GM19351 (cell line): ENCODE results near the gene TNFAIP8L2.

Source experiments
- ATAC-seq: cut with Tn5 transposase; IDR thresholded peaks from one replicate; pipeline ENCODE4 v1.9.1; 2021; ENCODE audit warnings: mild to moderate bottlenecking, moderate library complexity; ENCODE audit not compliant: unreplicated experiment

TNFAIP8L2 gene

DNA sequence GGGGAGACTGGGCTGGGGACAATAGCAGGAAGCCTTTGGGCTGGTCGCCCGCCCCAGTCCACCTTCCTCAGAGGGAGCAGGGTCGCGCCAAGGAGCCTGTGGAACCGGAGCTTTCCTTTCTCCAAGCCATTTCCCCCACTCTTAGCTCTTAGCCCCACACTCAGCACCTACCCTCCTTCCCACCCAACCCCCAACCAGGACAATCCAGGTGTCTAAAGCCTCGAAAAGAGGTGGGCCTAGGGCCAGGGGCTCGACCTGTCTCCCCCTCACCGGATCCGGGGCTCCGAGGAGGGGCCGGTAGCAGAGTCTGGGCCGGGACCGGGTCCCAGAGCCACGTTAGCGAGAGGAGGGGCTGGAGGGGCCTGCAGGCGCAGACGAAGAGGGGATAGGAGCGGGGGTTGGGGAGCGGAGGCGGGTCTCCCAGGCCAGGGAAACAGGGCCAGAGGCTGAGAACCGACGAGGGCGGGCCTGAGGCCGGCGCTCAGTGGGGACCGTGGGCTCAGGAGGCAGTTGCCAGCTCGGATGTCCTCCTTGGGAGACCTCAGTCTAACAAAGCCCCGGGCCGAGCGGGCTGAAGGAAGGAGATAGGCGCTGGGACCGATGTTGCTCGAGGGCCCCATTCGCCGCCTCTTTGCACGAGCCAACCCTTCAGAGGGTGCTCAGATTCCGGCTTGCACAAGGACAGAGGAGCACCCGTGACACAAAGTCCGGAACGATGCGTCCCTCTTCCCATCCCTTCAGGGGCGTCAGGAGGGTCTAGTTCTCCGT, 11.0 kb upstream of the TNFAIP8L2 start:
- ATAC-seq, result no peak

- ATAC-seq, result peak; percentile 19
Measured at GRCh38 chr1:151146072-151146411, 10.4 kb upstream of the TNFAIP8L2 start.

GRCh38 chr1:151146412-151147131, 9.9 kb upstream of the TNFAIP8L2 start, which contains the start of gene SEMA6C:
SEMA6C (minus strand) TSS chr1:151146631; CDS start chr1:151142621, 4,010 bp downstream.
- peak; percentile 99 for ATAC-seq

GRCh38 chr1:151147132-151147503, 9.3 kb upstream of the TNFAIP8L2 start:
- no peak for ATAC-seq

DNA sequence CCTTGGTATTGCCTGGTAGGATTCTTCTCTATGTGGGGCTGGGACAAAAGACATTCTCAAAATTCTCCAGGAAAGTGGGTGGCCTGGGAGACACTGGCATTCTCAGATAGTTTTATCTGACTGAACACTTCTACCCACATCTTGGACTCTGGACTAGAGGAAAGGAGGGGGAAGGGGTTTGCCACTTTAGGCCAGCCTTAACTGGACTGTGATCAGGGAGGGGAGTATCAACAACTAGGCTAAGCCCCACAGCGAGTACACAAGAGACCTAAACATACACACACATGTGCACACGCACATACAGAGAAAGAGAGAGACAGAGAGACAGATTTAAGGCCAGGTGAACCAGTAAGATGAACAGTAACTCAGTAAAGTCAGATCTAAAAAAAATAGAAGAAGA, 8.8 kb upstream of the TNFAIP8L2 start:
- ATAC-seq, result no peak

DNA sequence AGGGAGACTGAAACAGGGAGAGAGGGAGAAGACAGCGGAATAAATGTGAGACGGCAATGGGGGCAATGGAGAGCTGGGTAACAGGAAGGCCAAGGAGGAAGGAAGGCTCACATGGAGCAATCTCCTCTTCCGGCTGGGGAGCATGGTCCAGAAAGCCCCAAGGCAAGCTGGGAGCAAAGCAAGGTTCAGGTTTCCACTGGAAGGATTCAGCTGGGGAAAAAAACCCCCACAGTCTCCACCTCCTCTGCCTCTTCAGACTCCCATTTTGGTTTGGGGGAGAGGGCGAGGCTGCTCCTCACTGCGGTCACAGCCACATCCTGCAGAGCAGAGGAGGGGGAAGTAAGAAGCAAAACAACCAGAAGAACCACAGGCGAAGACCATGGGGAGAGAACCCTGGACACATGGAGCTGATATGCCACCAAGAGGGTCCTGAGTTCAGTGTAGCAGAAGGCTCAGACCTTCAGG, 650 bp downstream of the TNFAIP8L2 start:
- no peak for ATAC-seq

- ATAC-seq, result no peak
Measured at GRCh38 chr1:151158326-151158725, 1.9 kb downstream of the TNFAIP8L2 start.

DNA sequence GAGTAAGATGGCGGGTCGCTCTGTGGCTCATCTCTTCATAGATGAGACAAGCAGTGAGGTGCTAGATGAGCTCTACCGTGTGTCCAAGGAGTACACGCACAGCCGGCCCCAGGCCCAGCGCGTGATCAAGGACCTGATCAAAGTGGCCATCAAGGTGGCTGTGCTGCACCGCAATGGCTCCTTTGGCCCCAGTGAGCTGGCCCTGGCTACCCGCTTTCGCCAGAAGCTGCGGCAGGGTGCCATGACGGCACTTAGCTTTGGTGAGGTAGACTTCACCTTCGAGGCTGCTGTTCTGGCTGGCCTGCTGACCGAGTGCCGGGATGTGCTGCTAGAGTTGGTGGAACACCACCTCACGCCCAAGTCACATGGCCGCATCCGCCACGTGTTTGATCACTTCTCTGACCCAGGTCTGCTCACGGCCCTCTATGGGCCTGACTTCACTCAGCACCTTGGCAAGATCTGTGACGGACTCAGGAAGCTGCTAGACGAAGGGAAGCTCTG, 2.4 kb downstream of the TNFAIP8L2 start:
- no peak for ATAC-seq

DNA sequence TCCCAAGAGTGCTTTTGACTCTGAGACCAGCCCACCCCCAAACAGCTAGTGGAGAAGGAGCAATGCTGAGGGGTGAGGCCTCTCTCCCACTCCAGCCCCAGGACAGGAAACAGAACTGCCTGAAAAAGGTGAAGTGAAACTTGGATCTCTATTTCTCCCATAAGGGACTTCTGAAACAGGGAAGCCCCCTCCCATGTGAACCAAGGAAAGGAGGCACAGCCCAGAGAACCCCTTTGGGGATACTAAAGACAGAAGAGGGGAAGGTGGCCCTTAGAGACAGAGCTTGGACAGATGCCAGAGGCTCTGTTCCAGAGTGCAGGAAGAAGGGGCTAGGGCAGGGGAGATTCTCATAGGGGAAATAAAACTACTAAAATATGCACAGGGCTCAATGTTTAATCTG, 2.9 kb downstream of the TNFAIP8L2 start:
- no peak for ATAC-seq

DNA sequence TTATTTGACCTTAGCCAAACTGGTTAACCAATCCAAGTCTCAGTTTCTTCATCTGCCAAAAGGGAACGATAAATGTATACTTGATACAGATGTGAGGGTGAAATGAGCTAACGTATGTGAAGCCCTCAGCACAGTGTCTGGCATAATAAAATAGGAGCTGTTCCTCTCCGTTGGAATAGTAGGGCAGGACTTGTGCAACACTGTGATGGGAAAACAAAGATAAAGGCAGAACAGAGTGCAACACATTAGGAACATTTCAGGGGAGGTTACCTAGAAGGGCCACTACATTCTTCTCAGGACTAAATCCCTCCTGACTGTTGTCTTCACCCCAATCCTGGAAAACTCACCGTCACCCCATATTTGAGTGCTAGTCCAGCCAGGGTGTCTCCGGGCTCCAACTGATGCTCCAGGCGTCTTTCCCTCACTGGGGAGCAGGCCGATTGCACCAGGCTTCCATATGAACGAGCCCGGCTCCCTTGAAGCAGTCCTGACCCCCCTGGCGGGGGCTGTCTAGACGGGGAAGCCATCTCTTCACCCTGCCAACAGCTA, 8.4 kb downstream of the TNFAIP8L2 start:
- ATAC-seq, result no peak

DNA sequence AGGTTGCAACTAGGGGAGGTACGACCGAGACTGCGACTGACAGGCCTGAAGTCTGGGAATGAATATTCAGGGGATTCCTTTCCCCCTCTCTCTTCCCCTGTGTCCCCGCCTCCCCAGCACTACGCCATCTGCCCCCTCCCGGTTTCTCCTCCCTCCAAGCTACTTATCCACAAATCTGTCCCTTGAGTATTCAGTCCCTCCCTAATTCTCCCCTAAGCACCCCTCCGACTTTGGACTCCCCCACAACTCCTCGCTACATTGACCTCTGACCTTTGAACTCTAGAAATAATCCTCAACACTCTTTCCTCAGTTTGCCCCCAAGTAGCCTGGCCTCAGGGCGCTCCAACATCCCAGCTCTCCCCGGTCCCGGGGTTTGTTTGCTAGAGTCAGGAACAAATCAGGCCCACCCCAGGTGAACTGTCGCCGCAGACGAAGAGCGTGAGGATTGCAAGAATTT, 8.9 kb downstream of the TNFAIP8L2 start:
- ATAC-seq, result peak; percentile 4

DNA sequence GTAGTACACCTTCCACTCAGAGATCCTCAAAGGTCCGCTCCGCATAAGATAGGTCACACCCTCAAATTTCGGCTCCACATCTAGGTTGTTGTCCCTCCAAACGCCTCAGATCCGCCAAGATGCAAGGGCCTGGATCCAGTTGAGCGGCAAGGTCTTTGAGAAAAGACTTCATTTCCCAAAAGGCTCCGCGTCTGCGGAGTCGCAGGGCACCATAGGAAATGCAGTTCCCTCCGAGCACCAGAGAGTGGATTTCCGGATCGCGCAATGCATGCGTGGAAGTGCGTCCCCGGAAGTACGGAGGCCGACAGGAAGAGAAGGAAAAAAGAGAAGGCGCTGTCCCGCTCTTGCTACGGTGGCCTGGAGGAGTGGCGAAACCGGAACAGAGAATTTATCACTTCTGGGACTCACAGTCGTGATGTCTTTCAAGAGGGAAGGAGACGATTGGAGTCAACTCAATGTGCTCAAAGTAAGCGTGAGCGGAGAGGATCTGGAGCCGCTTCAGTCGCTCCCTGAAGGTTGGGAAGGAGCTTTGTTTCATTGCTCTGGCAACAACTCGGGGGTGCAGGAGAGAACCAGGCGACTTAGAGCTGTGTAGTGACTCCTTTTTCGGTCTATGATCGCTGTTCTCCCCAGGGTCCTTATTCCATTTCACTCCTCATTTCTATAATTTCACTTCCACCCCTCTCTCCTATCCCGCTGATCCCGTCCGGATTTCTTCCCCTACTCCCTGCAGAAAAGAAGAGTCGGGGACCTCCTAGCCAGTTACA, 9.5 kb downstream of the TNFAIP8L2 start, which contains the start of the genes LYSMD1 and SCNM1:
TSS of gene LYSMD1 (minus strand) at position 165 of the 767 bp plus-strand sequence. CDS start 644 bp downstream, outside the sequence.
TSS of gene SCNM1 (plus strand) at position 407 of the 767 bp plus-strand sequence. CDS start at position 416, 9 bp downstream.
- ATAC-seq, result peak; percentile 81

DNA sequence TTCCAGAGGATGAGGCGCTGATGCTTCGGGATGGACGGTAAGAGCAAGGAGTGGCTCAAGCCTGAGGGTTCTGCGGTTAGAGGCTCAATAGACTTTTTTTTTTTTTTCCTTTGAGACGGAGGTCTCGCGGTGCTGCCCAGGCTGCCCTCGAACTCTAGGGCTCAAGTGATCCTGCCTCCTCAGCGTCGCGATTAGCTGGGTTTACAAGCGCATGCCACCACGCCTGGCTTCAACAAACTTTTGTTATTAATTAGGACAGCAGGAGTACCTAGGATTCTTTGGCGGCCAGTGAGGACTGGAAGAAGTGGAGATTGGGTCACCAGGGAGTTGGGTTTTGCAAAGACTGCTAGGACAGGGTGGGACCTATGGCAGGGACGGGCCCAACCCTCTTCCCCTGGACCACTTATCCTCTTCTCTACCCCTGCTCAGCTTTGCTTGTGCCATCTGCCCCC, 10.1 kb downstream of the TNFAIP8L2 start:
- peak; percentile 11 for ATAC-seq

GRCh38 chr1:151167116-151167515, 10.7 kb downstream of the TNFAIP8L2 start:
- ATAC-seq, result no peak

DNA sequence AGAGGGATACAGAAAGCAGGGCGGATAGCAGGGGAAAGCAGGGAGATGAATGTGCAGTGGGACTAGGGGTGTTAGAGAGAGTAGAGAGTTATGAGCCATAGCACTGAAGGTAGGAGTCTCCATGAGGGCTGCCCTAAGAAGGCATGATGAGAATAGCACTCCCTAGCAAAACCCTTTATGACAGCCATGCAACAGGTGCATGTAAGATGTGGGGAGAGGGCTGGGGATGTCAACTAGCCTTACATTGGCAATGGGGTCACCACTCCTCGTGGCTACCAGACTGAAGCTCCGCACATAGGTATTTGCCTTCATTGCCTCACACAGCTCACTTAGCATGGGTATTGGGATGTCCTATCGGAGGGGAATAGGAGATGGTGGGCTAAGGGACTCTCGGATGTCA, 14.7 kb downstream of the TNFAIP8L2 start:
- no peak for ATAC-seq

GRCh38 chr1:151175041-151175741, 18.7 kb downstream of the TNFAIP8L2 start:
- ATAC-seq, result no peak

- no peak for ATAC-seq
Measured at GRCh38 chr1:151175863-151176262, 19.4 kb downstream of the TNFAIP8L2 start, which contains the start of gene TMOD4. TMOD4 (minus strand) TSS chr1:151175981; CDS start chr1:151174875, 1,106 bp downstream.

- no peak for ATAC-seq
Measured at GRCh38 chr1:151176514-151177045, 20.1 kb downstream of the TNFAIP8L2 start.

DNA sequence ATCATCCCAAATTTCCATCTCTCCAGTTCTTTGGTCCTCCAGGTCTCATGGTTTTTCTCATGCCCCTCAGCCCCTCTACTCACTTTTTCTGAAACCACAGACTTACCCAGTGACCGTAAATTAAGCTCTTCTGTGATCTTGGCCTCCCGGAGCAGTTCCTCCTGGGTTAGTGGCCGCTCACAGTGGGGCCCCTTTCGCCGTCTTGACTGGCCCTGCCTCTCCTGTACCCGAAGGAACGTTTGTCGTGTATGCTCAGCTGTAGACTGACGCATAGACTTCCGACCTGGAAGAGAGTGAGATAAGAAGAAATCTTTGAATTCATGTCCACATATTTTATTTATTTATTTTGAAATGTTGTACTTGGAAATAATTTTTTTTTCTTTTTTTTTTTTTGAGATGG, 27.8 kb downstream of the TNFAIP8L2 start:
- no peak for ATAC-seq

GRCh38 chr1:151187205-151187604, 30.8 kb downstream of the TNFAIP8L2 start:
- ATAC-seq, result no peak
